Kidney capillary endothelial cell (primary cell): ENCODE data around the gene CLPTM1L.
"Not testable (repeated sequence)": the region's sequence is repeated elsewhere in the genome, so short reads cannot be mapped to it uniquely, and the experiment has no call there.

Source experiments
- DNase-seq: peaks from one replicate; pipeline ENCODE4 v3.0.0-alpha.2; 2018; ENCODE audit warnings: low spot score

CLPTM1L gene

GRCh38 chr5:1289559-1289958 lies 55.3 kb downstream of the CLPTM1L start:
- not testable (repeated sequence) for DNase-seq

GRCh38 chr5:1288439-1289335 lies 56.2 kb downstream of the CLPTM1L start:
- DNase-seq: no peak

DNA sequence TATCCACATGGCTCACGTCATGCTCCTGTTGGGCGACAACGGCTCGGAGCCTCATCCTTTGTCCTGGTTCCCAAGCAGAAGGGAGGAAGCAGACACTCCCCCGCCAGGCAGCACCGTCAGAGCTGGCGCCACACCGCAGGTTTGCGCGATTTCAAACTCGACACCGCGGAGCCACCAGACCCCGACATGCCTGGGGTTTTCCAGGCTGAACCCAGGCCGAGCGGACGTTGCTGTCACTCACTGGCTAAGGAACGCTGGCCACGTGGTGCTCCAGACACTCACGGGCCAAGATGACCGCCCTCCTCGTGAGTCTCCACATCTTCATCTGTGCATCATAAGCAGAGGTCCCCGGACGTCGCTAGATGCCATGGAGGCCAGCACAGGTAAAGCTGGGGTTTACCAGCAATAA lies 59.0 kb downstream of the CLPTM1L start:
- no peak for DNase-seq

DNA sequence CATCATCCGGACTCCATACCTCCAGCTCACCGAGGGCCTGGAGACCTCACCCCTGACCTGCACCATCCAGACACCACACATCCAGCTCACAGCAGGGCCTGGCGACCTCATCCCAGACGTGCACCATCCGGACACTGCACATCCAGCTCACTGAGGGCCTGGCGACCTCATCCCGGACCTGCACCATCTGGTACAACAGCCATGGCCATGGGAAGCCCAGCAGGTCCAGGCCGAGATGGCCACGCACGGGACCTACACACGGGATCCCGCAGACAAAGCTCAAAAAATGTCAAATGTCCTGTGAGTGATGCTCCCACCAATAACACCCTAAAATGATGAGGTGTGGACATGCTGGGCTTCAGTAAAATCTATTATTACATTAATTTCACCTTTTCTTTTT lies 59.8 kb downstream of the CLPTM1L start:
- no peak for DNase-seq

GRCh38 chr5:1284336-1284970 lies 60.4 kb downstream of the CLPTM1L start:
- not testable (repeated sequence) for DNase-seq

DNA sequence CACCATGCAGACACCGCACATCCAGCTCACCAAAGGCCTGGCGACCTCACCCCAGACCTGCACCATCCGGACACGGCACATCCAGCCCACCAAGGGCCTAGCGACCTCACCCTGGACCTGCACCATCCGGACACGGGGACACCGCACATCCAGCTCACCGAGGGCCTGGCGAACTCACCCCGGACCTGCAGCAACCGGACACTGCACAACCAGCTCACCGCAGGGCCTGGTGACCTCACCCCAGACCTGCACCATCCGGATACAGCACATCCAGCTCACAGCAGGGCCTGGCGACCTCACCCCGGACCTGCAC lies 61.2 kb downstream of the CLPTM1L start:
- DNase-seq: not testable (repeated sequence)

DNA sequence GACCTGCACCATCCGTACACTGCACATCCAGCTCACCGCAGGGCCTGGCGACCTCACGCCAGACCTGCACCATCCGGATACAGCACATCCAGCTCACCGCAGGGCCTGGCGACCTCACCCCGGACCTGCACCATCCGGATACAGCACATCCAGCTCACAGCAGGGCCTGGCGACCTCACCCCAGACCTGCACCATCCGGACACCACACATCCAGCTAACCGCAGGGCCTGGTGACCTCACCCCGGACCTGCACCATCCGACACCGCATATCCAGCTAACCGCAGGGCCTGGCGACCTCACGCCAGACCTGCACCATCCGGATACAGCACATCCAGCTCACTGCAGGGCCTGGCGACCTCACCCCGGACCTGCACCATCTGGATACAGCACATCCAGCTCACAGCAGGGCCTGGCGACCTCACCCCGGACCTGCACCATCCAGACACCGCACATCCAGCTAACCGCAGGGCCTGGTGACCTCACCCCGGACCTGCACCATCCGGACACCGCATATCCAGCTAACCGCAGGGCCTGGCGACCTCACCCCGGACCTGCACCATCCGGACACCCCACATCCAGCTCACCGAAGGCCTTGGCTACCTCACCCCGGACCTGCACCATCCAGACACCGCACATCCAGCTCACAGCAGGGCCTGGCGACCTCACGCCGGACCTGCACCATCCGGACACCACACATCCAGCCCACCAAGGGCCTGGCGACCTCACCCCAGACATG lies 61.7 kb downstream of the CLPTM1L start:
- DNase-seq: not testable (repeated sequence)

- no peak for DNase-seq
Observed at GRCh38 chr5:1282131-1282992, 62.5 kb downstream of the CLPTM1L start.

GRCh38 chr5:1281038-1281882 lies 63.6 kb downstream of the CLPTM1L start:
- DNase-seq: no peak

GRCh38 chr5:1280177-1281037 lies 64.5 kb downstream of the CLPTM1L start:
- DNase-seq: no peak

GRCh38 chr5:1279443-1280151 lies 65.3 kb downstream of the CLPTM1L start:
- no peak for DNase-seq

DNA sequence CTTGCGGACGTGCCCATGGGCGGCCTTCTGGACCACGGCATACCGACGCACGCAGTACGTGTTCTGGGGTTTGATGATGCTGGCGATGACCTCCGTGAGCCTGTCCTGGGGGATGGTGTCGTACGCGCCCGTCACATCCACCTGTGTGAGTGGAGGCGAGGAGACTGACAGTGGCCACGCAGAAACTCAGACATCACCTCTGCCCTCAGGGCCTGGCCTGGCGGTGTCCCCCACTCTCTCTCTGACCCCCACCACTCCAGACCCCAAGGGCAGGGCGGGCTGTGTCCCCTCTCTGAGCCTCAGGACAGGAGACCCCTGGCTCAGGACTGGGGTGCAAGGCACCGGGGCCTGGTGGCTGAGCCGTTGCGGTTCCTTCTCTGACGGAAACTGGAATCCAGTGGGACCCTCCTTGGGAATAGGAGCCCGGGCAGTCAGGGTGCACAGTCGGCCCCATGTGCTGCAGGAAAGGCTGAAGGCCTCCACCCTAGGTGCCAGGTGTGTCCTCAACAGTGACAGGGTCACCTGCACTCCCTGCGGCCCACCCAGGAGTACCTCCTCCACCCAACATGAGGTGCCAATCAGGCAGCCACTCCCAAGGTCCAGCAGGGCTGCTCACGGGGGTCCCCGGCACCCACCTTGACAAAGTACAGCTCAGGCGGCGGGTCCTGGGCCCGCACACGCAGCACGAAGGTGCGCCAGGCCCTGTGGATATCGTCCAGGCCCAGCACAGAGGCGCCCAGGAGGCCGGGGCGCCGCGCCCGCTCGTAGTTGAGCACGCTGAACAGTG lies 66.0 kb downstream of the CLPTM1L start:
- no peak for DNase-seq

DNA sequence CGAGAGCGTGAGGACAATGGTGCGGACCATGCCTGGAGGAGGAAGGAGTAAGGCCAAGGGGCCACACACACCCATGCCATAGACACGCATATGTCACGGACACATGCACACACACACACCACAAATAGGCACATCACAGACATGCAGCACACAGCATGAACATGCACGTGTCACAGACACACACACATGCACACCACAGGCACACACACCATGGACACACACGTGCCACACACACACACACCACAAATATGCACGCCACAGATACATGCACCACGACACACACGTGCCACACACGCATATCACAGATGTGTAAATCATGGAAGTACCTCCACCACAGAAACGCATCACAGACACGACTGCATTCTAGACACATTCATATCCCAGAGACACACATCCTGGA lies 66.7 kb downstream of the CLPTM1L start:
- DNase-seq: no peak

DNA sequence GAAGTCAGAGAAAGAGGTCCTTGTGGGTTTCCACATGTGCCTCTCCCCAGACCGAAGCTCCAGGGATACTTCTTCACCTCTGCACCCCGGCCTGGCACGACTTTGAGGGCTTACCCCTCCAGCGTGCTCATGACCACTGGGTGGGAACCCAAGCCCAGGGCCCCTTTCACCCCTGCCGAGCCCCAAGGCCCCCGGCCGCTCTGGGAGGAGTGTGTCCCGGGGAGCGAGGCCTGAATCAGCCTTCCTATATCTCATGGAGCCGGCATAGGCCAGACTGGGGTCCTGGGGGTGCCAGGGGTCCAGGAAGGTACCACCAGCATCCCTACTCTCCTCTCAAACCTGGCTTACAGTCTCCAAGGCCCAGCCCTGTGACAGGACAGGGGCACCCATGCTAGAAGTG lies 67.1 kb downstream of the CLPTM1L start:
- DNase-seq: no peak

GRCh38 chr5:1277331-1277730 lies 67.6 kb downstream of the CLPTM1L start:
- DNase-seq: no peak

- no peak for DNase-seq
Observed at GRCh38 chr5:1276930-1277329, 68.0 kb downstream of the CLPTM1L start.

GRCh38 chr5:1275397-1276391 lies 69.2 kb downstream of the CLPTM1L start:
- not testable (repeated sequence) for DNase-seq
